Hepatocyte (in vitro differentiated cells): ENCODE measurements around the gene SLC44A1. TPM values are rescaled to one million over a fixed set of nuclear protein-coding genes. Genes with fewer than 3 reads are reported as not detected.

Experiments used
- DNase-seq: peaks from one replicate; pipeline ENCODE4 v3.0.0-alpha.2; 2016; ENCODE audit warnings: low spot score
- H2AFZ ChIP-seq: fragments of 200-600 bp; sonication (generic); 2 replicates; pipeline ENCODE4 v1.6.0; 2016; ENCODE audit warnings: antibody characterized with exemption, mild to moderate bottlenecking
- H3K27ac ChIP-seq: fragments of 200-600 bp; sonication (generic); 2 replicates; pipeline ENCODE4 v1.5.1; 2016; ENCODE audit warnings: mild to moderate bottlenecking
- H3K27me3 ChIP-seq: fragments of 200-600 bp; sonication (generic); 2 replicates; pipeline ENCODE4 v1.6.1; 2016
- H3K36me3 ChIP-seq: fragments of 200-600 bp; sonication (generic); replicated peaks from 2 replicates; pipeline ENCODE4 v1.5.1; 2016; ENCODE audit warnings: low read depth; ENCODE audit not compliant: insufficient read depth
- H3K4me1 ChIP-seq: fragments of 200-600 bp; sonication (generic); 2 replicates; pipeline ENCODE4 v1.5.1; 2016; ENCODE audit warnings: mild to moderate bottlenecking, moderate library complexity; ENCODE audit not compliant: insufficient read depth
- H3K4me2 ChIP-seq: fragments of 200-600 bp; sonication (generic); 2 replicates; pipeline ENCODE4 v1.6.0; 2016
- H3K4me3 ChIP-seq: fragments of 200-600 bp; sonication (generic); 2 replicates; pipeline ENCODE4 v1.5.1; 2016; ENCODE audit warnings: mild to moderate bottlenecking
- H3K79me2 ChIP-seq: fragments of 200-600 bp; sonication (generic); 2 replicates; pipeline ENCODE4 v1.6.0; 2017; ENCODE audit warnings: mild to moderate bottlenecking
- H3K9me2 ChIP-seq: fragments of 200-600 bp; sonication (generic); replicated peaks from 2 replicates; pipeline ENCODE4 v1.6.0; 2017; ENCODE audit warnings: mild to moderate bottlenecking; ENCODE audit not compliant: insufficient read depth
- H3K9me3 ChIP-seq: fragments of 200-600 bp; sonication (generic); 2 replicates; pipeline ENCODE4 v1.5.1; 2016; ENCODE audit warnings: low read depth, mild to moderate bottlenecking
- H4K20me1 ChIP-seq: fragments of 200-600 bp; sonication (generic); 2 replicates; pipeline ENCODE4 v1.6.0; 2016; ENCODE audit warnings: mild to moderate bottlenecking; ENCODE audit not compliant: insufficient read depth, poor library complexity, severe bottlenecking
- CTCF ChIP-seq: fragments of 200-600 bp; sonication (generic); IDR thresholded peaks from 2 replicates; pipeline ENCODE4 v1.5.1; 2016; ENCODE audit warnings: antibody characterized with exemption, mild to moderate bottlenecking; ENCODE audit not compliant: poor library complexity
- EZH2 ChIP-seq: fragments of 200-600 bp; sonication (generic); IDR thresholded peaks from 2 replicates; pipeline ENCODE4 v1.6.1; 2016; ENCODE audit warnings: antibody characterized with exemption, mild to moderate bottlenecking, borderline replicate concordance
- EZH2phosphoT487 ChIP-seq: fragments of 200-600 bp; sonication (generic); IDR thresholded peaks from one replicate; pipeline ENCODE4 v1.6.1; 2018; ENCODE audit warnings: antibody characterized with exemption, mild to moderate bottlenecking, low read depth, moderate library complexity; ENCODE audit not compliant: unreplicated experiment, severe bottlenecking
- WGBS: methylation state at CpG from one replicate; pipeline ENCODE4 v1.1.6; 2016; ENCODE audit warnings: low lambda C conversion rate; ENCODE audit errors: missing lambda C conversion rate; 5-methylcytosine and 5-hydroxymethylcytosine counted together
- polyA plus RNA-seq: library from polyadenylated mRNA; unstranded; fragments of >200 nt; fragmentation: Nextera tagmentation; extraction: Ambion mirVana; gene quantifications from 2 replicates; pipeline ENCODE4 v1.2.1, GENCODE V29; 2016
- total RNA-seq: library from RNA; depleted of rRNA; stranded (reverse); fragments of >200 nt; gene quantifications from 2 replicates; pipeline ENCODE4 v1.2.3, GENCODE V29; 2014

The SLC44A1 gene
- total and polyA plus RNA-seq, 2 experiments from 2014 or later = 31.3 to 64.9 TPM

GRCh38 chr9:105361873-105362272 is 117.4 kb downstream of the SLC44A1 start:
- Histone ChIP-seq H3K79me2 (no peaks in the 10 kb centered on the region), H3K27ac (no peak overlapping the region), H3K9me2 (no peaks in the 10 kb centered on the region), H3K4me2 (no peak overlapping the region), H3K4me3 (no peak overlapping the region), H4K20me1 (no peaks in the 10 kb centered on the region), H3K9me3 (no peaks in the 10 kb centered on the region), H3K36me3 (no peaks in the 10 kb centered on the region), H2AFZ (no peak overlapping the region), H3K4me1 (no peaks in the 10 kb centered on the region), H3K27me3 (no peaks in the 10 kb centered on the region)
- no peak for DNase-seq
- no peak for TF ChIP-seq EZH2phosphoT487
- TF ChIP-seq EZH2 = no peak
- TF ChIP-seq CTCF = no peak
- WGBS = over 99% methylated on average over 9 of the region's 9 CpGs

GRCh38 chr9:105362470-105362869 is 118.0 kb downstream of the SLC44A1 start:
- Histone ChIP-seq H3K9me3 (no peaks in the 10 kb centered on the region), H3K36me3 (no peaks in the 10 kb centered on the region), H3K4me2 (no peak overlapping the region), H3K27ac (no peak overlapping the region), H2AFZ (no peak overlapping the region), H4K20me1 (no peaks in the 10 kb centered on the region), H3K4me1 (no peaks in the 10 kb centered on the region), H3K27me3 (no peaks in the 10 kb centered on the region), H3K79me2 (no peaks in the 10 kb centered on the region), H3K9me2 (no peaks in the 10 kb centered on the region), H3K4me3 (no peak overlapping the region)
- TF ChIP-seq EZH2 (no peak), CTCF (no peak), EZH2phosphoT487 (no peak)
- DNase-seq = no peak
- 95% methylated on average over 4 of the region's 4 CpGs for WGBS

- no peaks in the 10 kb centered on the region for H3K9me2 ChIP-seq
- H3K4me3 ChIP-seq = no peak overlapping the region
- H3K36me3 ChIP-seq = no peaks in the 10 kb centered on the region
- no peak overlapping the region for H3K27ac ChIP-seq
- H2AFZ ChIP-seq = no peak overlapping the region
- no peak overlapping the region for H3K4me2 ChIP-seq
- H3K9me3 ChIP-seq = no peaks in the 10 kb centered on the region
- H3K4me1 ChIP-seq = no peaks in the 10 kb centered on the region
- 90% methylated on average over 2 of the region's 2 CpGs for WGBS
- H3K27me3 ChIP-seq = no peaks in the 10 kb centered on the region
- TF ChIP-seq EZH2phosphoT487 (no peak), EZH2 (no peak), CTCF (no peak)
- H3K79me2 ChIP-seq = no peaks in the 10 kb centered on the region
- DNase-seq = no peak
- H4K20me1 ChIP-seq = no peaks in the 10 kb centered on the region
Measured at GRCh38 chr9:105363837-105364236, 119.4 kb downstream of the SLC44A1 start.

- no peak for TF ChIP-seq CTCF
- TF ChIP-seq EZH2 = no peak
- no peak for TF ChIP-seq EZH2phosphoT487
- Histone ChIP-seq H3K4me3 (no peak overlapping the region), H3K9me2 (no peaks in the 10 kb centered on the region), H4K20me1 (no peaks in the 10 kb centered on the region), H3K4me1 (no peaks in the 10 kb centered on the region), H3K36me3 (no peaks in the 10 kb centered on the region), H2AFZ (no peak overlapping the region), H3K79me2 (no peaks in the 10 kb centered on the region), H3K27ac (no peak overlapping the region), H3K27me3 (no peaks in the 10 kb centered on the region), H3K9me3 (no peaks in the 10 kb centered on the region), H3K4me2 (no peak overlapping the region)
- no peak for DNase-seq
- 83% methylated on average over 3 of the region's 3 CpGs for WGBS
Measured at GRCh38 chr9:105369911-105370310, 125.5 kb downstream of the SLC44A1 start.
